Measurements from ENCODE around the gene TRIO.

Gene TRIO

DNA sequence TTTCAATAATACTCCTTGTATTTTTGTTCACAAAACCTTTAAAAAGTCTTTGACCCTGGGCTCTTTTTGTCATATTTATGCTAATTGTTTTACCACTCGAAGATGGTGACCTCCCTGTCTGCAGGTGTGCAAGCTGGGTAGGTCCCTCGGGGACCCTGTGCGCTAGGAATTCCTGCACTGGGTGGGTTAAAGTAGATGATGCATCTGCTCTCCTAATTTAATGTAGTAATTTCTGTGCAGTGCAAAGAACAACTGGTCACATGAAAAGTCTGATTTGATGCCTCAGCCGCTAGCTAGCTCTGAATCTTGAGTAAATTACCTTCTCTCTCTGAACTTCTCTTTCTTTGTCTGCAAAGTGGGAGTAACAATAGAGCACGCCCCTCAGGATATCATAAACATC, 299.4 kb downstream of the TRIO start:
- CTCF ChIA-PET, result no interaction called here
- DNase-seq (ENCODE audit: extremely low spot score), result no peak
- POLR2A ChIA-PET, result no interaction called here
- TF ChIP-seq PKNOX1 (IDR thresholded peaks at IDR 0.05) (no peak), ARNT (IDR thresholded peaks at IDR 0.05) (no peak), SUZ12 (IDR thresholded peaks at IDR 0.05) (no peak), TARDBP (IDR thresholded peaks at IDR 0.05) (no peak), HDGF (IDR thresholded peaks at IDR 0.05; ENCODE audit: borderline replicate concordance) (no peak), ZNF384 (IDR thresholded peaks at IDR 0.05) (no peak), FOXM1 (IDR thresholded peaks at IDR 0.05; ENCODE audit: borderline replicate concordance) (no peak), ELF4 (IDR thresholded peaks at IDR 0.05) (no peak), FOXA1 (IDR thresholded peaks at IDR 0.05) (no peak), LEF1 (IDR thresholded peaks at IDR 0.05; ENCODE audit: borderline replicate concordance) (no peak), BHLHE40 (IDR thresholded peaks at IDR 0.05; ENCODE audit: borderline replicate concordance) (no peak), CTBP1 (IDR thresholded peaks at IDR 0.05; ENCODE audit: borderline replicate concordance) (no peak), SP1 (IDR thresholded peaks at IDR 0.05) (no peak), L3MBTL2 (conservative IDR thresholded peaks at IDR 0.05) (no peak), FOXK2 (IDR thresholded peaks at IDR 0.05) (no peak), NFRKB (IDR thresholded peaks at IDR 0.05) (no peak)

- TF ChIP-seq PKNOX1 (IDR thresholded peaks at IDR 0.05) (peak; percentile 94), SP1 (IDR thresholded peaks at IDR 0.05) (no peak), ZNF384 (IDR thresholded peaks at IDR 0.05) (no peak), FOXA1 (IDR thresholded peaks at IDR 0.05) (no peak), TARDBP (IDR thresholded peaks at IDR 0.05) (no peak), ARNT (IDR thresholded peaks at IDR 0.05) (no peak), FOXM1 (IDR thresholded peaks at IDR 0.05; ENCODE audit: borderline replicate concordance) (no peak), CTBP1 (IDR thresholded peaks at IDR 0.05; ENCODE audit: borderline replicate concordance) (0 out of 2 replicates have a peak, but pooled peaks have one; percentile 20)
- ChIA-PET CTCF (interaction anchor here (0.6 kb wide), 2 partner anchors 289 to 399 kb away, joined by 3 to 4 read pairs; no protein-coding TSS in a partner anchor), POLR2A (no interaction called here)
- DNase-seq (ENCODE audit: extremely low spot score), result no peak
Measured at GRCh38 chr5:14443671-14444093, 300.5 kb downstream of the TRIO start.

GRCh38 chr5:14444161-14444560, 301.0 kb downstream of the TRIO start:
- POLR2A ChIA-PET, result no interaction called here

DNA sequence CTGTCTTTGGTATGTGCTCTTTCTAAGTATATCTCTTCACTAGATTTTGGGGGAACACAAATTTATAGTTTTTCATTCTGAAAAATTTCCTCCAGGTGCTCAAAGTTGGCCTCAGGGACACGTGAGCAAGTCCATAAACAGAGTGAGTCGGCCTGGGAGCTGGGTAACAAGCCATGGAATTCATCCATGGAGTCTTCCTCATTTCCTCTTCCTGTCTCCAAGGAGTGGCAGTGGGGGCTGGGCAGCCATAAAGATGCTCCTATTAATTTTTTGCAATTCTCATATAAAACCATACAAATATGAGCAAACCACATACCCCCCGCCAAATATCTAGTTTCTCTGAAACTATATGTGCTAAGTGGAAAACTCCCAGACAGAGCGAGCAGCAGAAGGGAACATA, 301.9 kb downstream of the TRIO start:
- ChIA-PET CTCF (no interaction called here), POLR2A (no interaction called here)
- TF ChIP-seq FOXK2 (IDR thresholded peaks at IDR 0.05), result no peak
- no peak for TF ChIP-seq PKNOX1 (IDR thresholded peaks at IDR 0.05)
- TF ChIP-seq CTBP1 (IDR thresholded peaks at IDR 0.05; ENCODE audit: borderline replicate concordance), result no peak
- TF ChIP-seq FOXM1 (IDR thresholded peaks at IDR 0.05; ENCODE audit: borderline replicate concordance), result no peak
- TF ChIP-seq BHLHE40 (IDR thresholded peaks at IDR 0.05; ENCODE audit: borderline replicate concordance), result no peak
- no peak for TF ChIP-seq ARNT (IDR thresholded peaks at IDR 0.05)
- TF ChIP-seq L3MBTL2 (conservative IDR thresholded peaks at IDR 0.05), result no peak
- no peak for TF ChIP-seq NFRKB (IDR thresholded peaks at IDR 0.05)
- no peak for TF ChIP-seq HDGF (IDR thresholded peaks at IDR 0.05; ENCODE audit: borderline replicate concordance)
- DNase-seq (ENCODE audit: extremely low spot score), result no peak

More at GRCh38 chr5:14444161-14444560, 301.0 kb downstream of the TRIO start:
- CTCF ChIA-PET, result interaction anchor here (0.6 kb wide), 1 partner anchor 399 kb away, joined by 3 read pairs; no protein-coding TSS in a partner anchor
- TF ChIP-seq ZNF384 (IDR thresholded peaks at IDR 0.05) (no peak), FOXK2 (IDR thresholded peaks at IDR 0.05) (no peak), ARNT (IDR thresholded peaks at IDR 0.05) (no peak), HDGF (IDR thresholded peaks at IDR 0.05; ENCODE audit: borderline replicate concordance) (no peak), NFRKB (IDR thresholded peaks at IDR 0.05) (no peak), ELF4 (IDR thresholded peaks at IDR 0.05) (no peak), CTBP1 (IDR thresholded peaks at IDR 0.05; ENCODE audit: borderline replicate concordance) (no peak), PKNOX1 (IDR thresholded peaks at IDR 0.05) (no peak), FOXM1 (IDR thresholded peaks at IDR 0.05; ENCODE audit: borderline replicate concordance) (no peak), TARDBP (IDR thresholded peaks at IDR 0.05) (no peak), BHLHE40 (IDR thresholded peaks at IDR 0.05; ENCODE audit: borderline replicate concordance) (no peak), L3MBTL2 (conservative IDR thresholded peaks at IDR 0.05) (no peak)
- DNase-seq (ENCODE audit: extremely low spot score), result no peak

- POLR2A ChIA-PET, result no interaction called here
- no peak for DNase-seq (ENCODE audit: extremely low spot score)
- CTCF ChIA-PET, result no interaction called here
- no peak for TF ChIP-seq SP1 (IDR thresholded peaks at IDR 0.05)
- no peak for TF ChIP-seq NFRKB (IDR thresholded peaks at IDR 0.05)
- no peak for TF ChIP-seq FOXM1 (IDR thresholded peaks at IDR 0.05; ENCODE audit: borderline replicate concordance)
- TF ChIP-seq FOXA1 (IDR thresholded peaks at IDR 0.05), result no peak
- TF ChIP-seq LEF1 (IDR thresholded peaks at IDR 0.05; ENCODE audit: borderline replicate concordance), result no peak
- TF ChIP-seq FOXK2 (IDR thresholded peaks at IDR 0.05), result no peak
- TF ChIP-seq SUZ12 (IDR thresholded peaks at IDR 0.05), result no peak
- no peak for TF ChIP-seq TARDBP (IDR thresholded peaks at IDR 0.05)
- TF ChIP-seq ELF4 (IDR thresholded peaks at IDR 0.05), result no peak
- TF ChIP-seq HDGF (IDR thresholded peaks at IDR 0.05; ENCODE audit: borderline replicate concordance), result no peak
Measured at GRCh38 chr5:14445576-14446290, 302.6 kb downstream of the TRIO start.
